ENCODE data around the gene CLINT1. TPM values are rescaled to one million over a fixed set of nuclear protein-coding genes. Genes with fewer than 3 reads are reported as not detected.
A peak's percentile ranks its signal among the peaks of the same experiment; 100 is the strongest.

Gene CLINT1
- 53.0 TPM for total RNA-seq (2013)
- polyA plus RNA-seq (100 to 1,000 TPM in 1 of 3 donors, 10 to 100 TPM in 2; 67.4 to 100 (median 71.9) TPM), polyA minus RNA-seq (79.7 and 111 TPM in 2 replicates), total RNA-seq (105 to 216 (median 163) reads per million in 11 experiments)

GRCh38 chr5:157858527-157859226, at the start of gene CLINT1:
Gene CLINT1, minus strand, starts transcription at chr5:157859145. Its CDS starts 175 bp downstream, at chr5:157858970.
- H3K4me1 ChIP-seq (ENCODE audit: control insufficient read depth in 1 of 2, insufficient read depth in 2 of 2, low read length in 2 of 2), result peaks cover 21 to 43% of the 10 kb centered on the region in 2 donors
- peak within 1 kb of the TSS; percentile 69 for H2AFZ ChIP-seq (ENCODE audit: insufficient read depth, low read depth, low read length, poor library complexity, severe bottlenecking)
- WGBS (ENCODE audit: insufficient coverage), result under 1% methylated on average over 50 of the region's 59 CpGs

GRCh38 chr5:157908459-157908858, 49.5 kb upstream of the CLINT1 start:
- H3K4me1 Mint-ChIP-seq, result no peaks in the 10 kb centered on the region

More at GRCh38 chr5:157858527-157859226, at the start of gene CLINT1:
- intact Hi-C loops (cut with micrococcal nuclease), result loop anchor here in 1 of 2 donors (10.0 kb wide), 1 partner anchor 114 kb away; the partner anchor contains the start of gene LSM11
- no peak for TF ChIP-seq CTCF (IDR thresholded peaks at IDR 0.05)
- H3K9me3 ChIP-seq (replicated peaks in 1 of 2; ENCODE audit: control insufficient read depth in 1 of 2, insufficient read depth in 1 of 2, low read length in 2 of 2), result no peaks in the 10 kb centered on the region
- Mint-ChIP-seq H3K9me3 (peaks cover 0 to 4% (median 0%) of the 10 kb centered on the region in 7 donors), H3K4me3 (peak within 1 kb of the TSS; percentile 94 to 97), H3K27ac (peak within 1 kb of the TSS; percentile 96 to 98 (median 98)), H3K4me1 (peaks cover 40% of the 10 kb centered on the region), H3K27me3 (ENCODE audit: low read depth in 3 of 3) (peaks cover 0 to 2% (median 0%) of the 10 kb centered on the region in 3 donors), H3K36me3 (peaks cover 0 to 8% of the 10 kb centered on the region in 2 donors)
- peak within 1 kb of the TSS; percentile 68 to 95 (median 72) for H3K4me3 ChIP-seq (replicated peaks in 1 of 3; ENCODE audit: low read depth in 2 of 3, low read length in 3 of 3)
- H4K20me1 ChIP-seq (ENCODE audit: insufficient read depth, low read length), result peaks cover 45% of the 10 kb centered on the region
- H3K27ac ChIP-seq (ENCODE audit: low read depth in 1 of 2, low read length in 2 of 2), result peak within 1 kb of the TSS; percentile 87 to 92
- H3K4me2 ChIP-seq (replicated peaks; ENCODE audit: extremely low read depth, low read length, poor library complexity, severe bottlenecking), result peak within 1 kb of the TSS; percentile 91
- no peaks in the 10 kb centered on the region for H3K27me3 ChIP-seq (ENCODE audit: control insufficient read depth in 2 of 2, insufficient read depth in 2 of 2, low read length in 2 of 2)
- peaks cover 53% of the 10 kb centered on the region for H3K79me2 ChIP-seq (ENCODE audit: insufficient read depth, low read length)
- H3K9ac ChIP-seq (ENCODE audit: insufficient read depth, low read length, poor library complexity, severe bottlenecking), result peak within 1 kb of the TSS; percentile 95
- peak; percentile 83 to 90 (median 89) for DNase-seq
- no peaks in the 10 kb centered on the region for H3K36me3 ChIP-seq (replicated peaks in 1 of 2; ENCODE audit: control insufficient read depth in 1 of 2, insufficient read depth in 2 of 2, low read length in 2 of 2)

More at GRCh38 chr5:157908459-157908858, 49.5 kb upstream of the CLINT1 start:
- H3K27me3 ChIP-seq (ENCODE audit: control insufficient read depth in 2 of 2, insufficient read depth in 2 of 2, low read length in 2 of 2), result no peaks in the 10 kb centered on the region
- no peak overlapping the region for H2AFZ ChIP-seq (ENCODE audit: insufficient read depth, low read depth, low read length, poor library complexity, severe bottlenecking)
- H4K20me1 ChIP-seq (ENCODE audit: insufficient read depth, low read length), result no peaks in the 10 kb centered on the region
- Mint-ChIP-seq H3K27ac (no peak overlapping the region), H3K27me3 (ENCODE audit: low read depth in 3 of 3) (peaks cover 0 to 4% (median 1%) of the 10 kb centered on the region in 3 donors), H3K9me3 (peaks cover 0 to 3% (median 0%) of the 10 kb centered on the region in 7 donors), H3K36me3 (no peaks in the 10 kb centered on the region), H3K4me3 (no peak overlapping the region)
- no peak for DNase-seq
- H3K79me2 ChIP-seq (ENCODE audit: insufficient read depth, low read length), result no peaks in the 10 kb centered on the region
- no peak overlapping the region for H3K4me3 ChIP-seq (replicated peaks in 1 of 3; ENCODE audit: low read depth in 2 of 3, low read length in 3 of 3)
- no peaks in the 10 kb centered on the region for H3K4me1 ChIP-seq (ENCODE audit: control insufficient read depth in 1 of 2, insufficient read depth in 2 of 2, low read length in 2 of 2)
- H3K9me3 ChIP-seq (replicated peaks in 1 of 2; ENCODE audit: control insufficient read depth in 1 of 2, insufficient read depth in 1 of 2, low read length in 2 of 2), result no peaks in the 10 kb centered on the region
- H3K9ac ChIP-seq (ENCODE audit: insufficient read depth, low read length, poor library complexity, severe bottlenecking), result no peak overlapping the region
- no peak overlapping the region for H3K27ac ChIP-seq (ENCODE audit: low read depth in 1 of 2, low read length in 2 of 2)
- intact Hi-C loops (cut with micrococcal nuclease), result no loop called here
- no peaks in the 10 kb centered on the region for H3K36me3 ChIP-seq (replicated peaks in 1 of 2; ENCODE audit: control insufficient read depth in 1 of 2, insufficient read depth in 2 of 2, low read length in 2 of 2)
- H3K4me2 ChIP-seq (replicated peaks; ENCODE audit: extremely low read depth, low read length, poor library complexity, severe bottlenecking), result no peak overlapping the region
- no peak for TF ChIP-seq CTCF (IDR thresholded peaks at IDR 0.05)
- WGBS (ENCODE audit: insufficient coverage), result 100% methylated on average over 1 of the region's 1 CpG

All from CD14-positive monocyte (primary cell).